ENCODE data around the gene ERFL.
"Not testable (repeated sequence)": the region's sequence is repeated elsewhere in the genome, so short reads cannot be mapped to it uniquely, and the experiment has no call there.

The ERFL gene

DNA sequence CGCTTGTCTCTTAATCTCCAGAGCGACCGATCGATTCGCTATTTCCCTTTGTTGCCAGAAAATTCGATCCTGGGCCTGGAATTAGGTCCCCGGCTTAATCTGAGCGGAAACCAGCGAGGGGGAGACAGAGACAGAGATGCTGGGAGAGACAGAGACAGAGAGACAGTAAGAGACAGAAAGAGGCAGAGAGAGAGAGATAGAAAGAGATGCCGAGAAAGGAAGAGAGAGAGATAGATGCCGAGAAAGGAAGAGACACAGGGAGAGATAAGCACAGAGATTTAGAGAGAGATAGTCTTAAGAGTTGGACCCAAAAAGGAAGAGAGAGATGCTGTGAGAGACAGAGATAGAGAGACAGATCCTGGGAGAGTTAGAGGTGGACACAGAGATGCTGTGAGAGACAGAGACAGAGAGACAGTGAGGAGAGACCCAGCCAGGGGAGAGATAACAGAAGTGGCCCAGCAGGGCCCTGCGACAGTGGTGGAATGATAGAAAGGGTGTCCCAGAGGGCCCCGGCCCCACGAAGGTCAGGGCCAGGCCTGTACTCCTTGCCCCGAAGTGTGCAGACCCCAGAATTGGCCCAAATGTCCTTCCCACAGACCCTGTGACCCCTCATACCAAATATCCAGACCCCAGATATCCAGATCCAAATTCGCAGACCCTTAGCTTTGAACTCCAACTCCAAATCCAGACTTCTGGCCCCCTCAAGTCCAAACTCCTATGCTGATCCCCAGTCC, 1.3 kb downstream of the ERFL start:
- no peak for DNase-seq (ENCODE audit: low spot score)

DNA sequence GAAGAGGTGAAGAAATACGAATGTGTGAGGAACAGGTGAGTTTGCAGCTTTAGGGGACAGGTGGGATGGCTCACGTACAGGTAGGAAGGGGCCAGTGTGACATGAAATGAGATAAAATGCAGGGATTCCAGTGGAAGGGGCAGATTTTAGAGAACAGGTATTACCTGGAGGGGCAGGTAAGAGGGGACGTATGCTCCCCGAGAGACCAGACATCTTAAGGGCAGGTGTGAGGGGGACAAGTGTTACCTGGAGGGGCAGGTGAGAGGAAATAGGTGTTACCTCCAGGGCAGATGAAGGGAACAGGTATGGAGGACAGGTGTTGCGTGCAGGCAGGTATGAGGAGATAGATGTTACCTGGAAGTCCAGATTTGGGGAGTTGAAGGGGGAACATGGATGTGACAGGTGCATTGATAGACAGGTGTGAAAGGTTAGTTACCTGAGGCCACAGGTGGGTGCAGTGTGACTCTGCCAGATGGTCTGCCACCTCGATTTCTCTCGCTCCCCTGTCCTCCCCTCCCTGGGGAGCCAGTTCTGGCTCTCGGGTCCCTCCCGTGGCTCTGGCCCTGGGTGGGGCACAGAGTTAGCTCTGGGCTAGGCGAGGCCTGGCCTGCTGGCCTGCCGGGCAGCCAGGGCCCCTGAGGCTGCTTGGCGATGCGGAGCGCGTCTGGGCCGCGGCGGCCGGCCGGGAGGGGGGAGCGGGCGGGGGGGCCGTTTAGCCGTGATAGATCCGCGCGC, 2.1 kb downstream of the ERFL start:
- DNase-seq (ENCODE audit: low spot score): no peak

DNA sequence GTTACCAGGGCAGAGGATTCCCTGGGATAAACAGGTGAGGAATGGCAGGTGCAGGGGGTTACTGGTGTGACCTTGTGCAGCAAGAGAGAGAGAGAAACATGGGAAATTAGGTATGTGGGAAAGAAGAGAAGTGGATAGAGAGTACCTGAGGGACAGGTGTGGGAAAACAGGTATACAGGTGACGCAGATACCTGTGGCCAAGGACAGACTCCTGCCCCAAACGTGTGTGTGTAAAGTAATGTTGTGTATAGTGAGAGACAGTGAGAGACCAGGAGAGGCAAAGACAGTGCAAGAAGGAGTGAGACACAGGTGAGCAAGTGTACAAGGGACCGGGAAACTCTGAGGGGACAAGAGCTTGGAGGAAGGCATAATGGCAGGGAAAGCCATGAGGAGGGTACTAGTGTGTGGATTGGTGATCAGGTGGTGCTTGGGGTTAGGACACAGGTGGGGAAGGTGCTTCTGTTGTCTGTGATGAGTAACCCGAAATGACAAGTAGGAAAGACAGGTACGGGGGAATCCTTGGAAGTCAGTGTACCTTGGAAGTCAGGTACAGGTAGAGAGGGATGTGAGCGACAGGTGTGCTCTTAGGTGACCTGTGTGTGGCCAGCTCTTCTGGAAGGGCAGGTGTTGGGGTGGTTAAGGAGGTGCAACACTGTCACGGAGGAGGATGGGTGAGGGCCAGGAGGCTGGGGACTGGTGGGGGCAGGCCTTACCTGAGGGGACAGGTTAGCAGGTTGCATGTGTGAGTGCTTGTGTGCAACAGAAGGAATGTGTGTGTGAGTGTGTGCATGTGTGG, 2.8 kb downstream of the ERFL start:
- no peak for DNase-seq (ENCODE audit: low spot score)

DNA sequence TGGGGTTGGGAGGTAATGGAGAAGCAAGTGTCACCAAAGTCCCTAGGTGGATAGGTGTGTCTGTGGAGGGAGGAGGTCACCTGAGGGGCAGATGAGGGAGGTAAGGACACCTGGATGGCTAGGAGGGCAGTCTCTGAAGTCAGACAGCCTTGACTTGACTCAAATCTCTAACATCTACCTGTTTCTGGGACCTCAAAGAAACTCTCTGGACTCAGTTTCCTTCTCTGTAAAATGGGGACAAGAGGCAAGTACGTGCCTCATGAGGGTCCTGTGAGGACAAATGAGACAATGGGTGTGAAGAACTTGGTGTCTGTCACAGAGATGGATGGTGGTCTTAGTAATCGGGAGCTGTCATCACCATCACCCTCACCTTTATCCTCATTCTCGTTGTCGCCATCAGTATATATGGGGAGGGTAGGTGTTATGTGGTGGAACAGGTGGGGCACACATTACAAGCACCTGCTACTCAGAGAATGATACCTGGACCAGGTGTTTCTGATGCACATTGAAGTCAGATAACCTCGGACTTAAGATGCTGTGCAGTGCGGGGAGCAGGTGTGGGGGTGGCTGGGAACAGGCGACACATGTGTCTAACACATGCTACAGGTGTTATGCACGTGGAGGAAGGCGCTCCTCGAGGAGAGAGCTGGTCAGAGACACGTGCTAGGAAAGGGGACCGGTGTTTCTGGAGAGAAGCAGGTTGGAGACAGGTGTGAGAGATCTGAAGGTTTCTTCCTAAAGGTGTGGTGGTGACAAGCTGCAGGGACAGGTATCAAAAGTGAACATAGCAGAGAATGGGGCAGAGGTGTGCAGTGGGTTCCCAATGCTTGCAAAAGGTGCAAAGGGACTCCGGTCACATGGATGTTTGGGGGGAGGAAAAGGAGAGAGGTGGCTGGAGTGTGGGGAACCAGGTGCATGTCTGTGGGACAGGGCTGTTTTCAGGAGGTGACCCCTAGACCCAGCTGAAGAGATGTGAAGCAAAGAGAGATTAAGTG, 3.8 kb downstream of the ERFL start:
- no peak for DNase-seq (ENCODE audit: low spot score)

DNA sequence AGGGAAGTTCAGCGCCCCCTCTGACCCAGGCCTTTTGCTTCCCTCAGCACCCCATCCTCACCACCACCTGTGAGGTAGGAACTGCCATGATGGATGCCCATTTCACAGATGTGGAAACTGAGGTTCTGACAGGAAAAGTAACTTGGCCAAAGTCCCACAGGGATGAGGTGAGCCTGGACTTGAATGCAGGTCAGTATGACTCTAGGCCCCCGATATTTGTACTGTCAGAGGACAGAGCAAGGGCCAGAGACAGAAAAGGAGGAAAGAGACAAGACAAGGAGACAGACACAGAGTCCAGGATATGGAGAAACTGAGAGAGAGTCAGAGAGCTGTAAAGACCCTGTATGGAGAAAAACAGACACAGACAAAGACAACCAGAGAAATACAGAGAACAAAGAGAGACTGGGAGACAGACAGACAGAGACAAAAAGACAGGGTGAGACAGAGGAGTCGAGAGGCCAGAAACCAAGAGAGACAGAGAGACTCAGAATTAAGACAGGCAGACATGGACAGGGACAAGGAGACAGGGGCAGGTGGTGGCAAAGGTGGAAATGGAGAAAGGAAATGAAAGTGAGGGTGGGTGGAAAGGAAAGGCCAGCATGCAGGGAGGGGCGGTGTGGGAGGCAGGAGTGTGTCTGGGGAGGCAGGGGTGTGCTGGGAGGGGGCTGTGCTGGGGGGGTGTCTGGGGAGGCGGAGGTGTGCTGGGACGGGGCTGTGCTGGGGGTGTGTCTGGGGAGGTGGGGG, 5.0 kb downstream of the ERFL start:
- DNase-seq (ENCODE audit: low spot score): no peak

DNA sequence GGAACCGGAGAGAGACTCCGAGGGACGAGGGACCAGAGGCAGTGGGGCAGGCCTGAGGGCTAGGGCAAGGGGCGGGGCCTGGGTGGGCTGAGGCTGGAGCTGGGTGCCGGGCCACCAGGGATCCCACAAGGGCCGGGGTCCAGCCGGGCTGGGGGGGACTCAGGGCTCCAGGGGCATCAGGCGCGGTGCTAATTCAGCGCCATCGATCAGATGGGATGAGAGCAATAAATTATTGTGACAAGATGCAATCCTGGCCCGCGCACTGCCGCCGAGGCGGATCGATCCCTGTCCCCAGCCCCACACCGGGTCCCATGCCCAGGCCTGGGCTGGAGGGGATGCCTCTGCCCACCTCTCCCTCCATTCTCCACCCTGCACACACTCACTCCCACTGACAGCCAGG, 5.7 kb downstream of the ERFL start:
- DNase-seq (ENCODE audit: low spot score): no peak

DNA sequence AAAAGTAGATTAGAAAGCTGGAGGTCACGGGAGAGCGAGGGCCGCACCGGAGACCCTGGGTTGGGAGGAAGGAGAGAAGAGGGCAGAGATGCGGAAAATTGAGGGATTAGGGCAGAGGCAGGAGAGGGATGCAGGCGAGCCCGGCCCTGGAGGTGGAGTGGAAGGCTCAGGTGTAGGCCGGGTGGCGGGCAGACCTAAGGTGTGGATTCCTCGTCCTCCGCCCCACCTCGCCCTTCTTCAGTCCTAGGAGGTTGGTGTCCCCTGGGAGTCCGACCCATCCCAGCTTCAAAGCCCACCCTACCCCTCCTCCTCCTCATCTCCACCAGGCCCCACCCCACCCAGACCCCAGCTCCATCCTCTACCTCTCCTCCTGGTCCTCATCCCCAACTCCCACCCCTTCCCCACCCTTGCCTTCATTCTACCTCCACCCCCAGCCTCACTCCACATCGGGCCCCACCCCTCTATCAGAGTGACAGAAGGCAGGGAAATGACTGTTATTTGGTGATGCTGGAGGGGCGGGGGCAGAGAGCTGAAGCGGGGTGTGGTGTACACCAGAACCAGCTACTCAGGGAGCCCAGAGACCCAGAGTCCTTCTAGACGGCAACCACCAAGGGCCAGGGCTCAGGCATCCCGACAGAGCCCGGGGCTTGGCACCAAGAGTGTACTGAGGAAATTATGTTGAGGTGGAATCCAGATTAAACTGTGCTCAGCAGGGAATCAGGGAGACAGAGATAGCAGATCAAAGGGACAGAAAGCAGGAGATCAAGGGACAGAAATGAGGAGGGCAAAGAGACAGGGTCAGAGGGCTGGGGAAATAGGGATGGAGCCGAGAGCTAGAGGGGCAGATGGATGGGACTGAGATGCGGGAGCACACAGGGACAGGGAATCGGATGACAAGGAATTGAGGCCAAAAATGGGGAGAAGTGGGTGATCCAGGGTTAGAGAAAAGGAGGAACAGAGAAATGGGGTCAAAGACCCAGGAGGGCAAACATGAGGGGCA, 6.4 kb downstream of the ERFL start:
- DNase-seq (ENCODE audit: low spot score): no peak

DNA sequence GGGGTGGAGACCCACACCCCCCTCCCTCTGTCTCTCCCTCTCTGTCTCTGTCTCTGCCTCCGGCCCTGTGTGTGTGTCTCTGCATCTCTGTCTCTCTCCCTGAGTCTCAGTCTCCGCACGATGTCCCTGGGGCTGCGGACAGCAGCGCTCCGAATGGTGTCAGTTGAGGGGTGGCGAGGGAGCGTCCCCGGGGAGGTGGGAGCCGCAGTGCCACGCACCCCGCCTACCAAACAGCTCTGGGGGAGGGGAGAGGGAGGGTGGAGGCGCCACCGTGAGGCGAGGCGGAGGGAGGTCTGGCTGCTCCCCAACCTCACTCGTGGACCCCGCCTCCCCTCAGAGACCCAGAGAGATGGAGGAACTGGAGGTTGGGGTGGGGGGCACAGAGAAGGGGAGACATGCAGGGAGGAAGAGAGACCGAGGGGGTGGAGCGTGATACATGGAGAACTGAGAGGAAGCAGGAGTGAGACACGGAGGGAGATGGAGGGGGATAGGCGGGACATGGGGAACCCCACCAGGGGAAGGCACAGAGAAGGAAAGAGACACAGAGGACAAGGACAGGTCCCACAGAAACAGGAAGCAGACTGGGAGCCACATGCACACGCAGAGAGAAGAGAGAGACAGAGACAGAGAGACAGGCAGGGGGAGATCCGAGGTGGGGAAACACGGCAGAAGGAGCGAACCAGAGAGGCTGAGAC, 7.2 kb downstream of the ERFL start:
- no peak for DNase-seq (ENCODE audit: low spot score)

DNA sequence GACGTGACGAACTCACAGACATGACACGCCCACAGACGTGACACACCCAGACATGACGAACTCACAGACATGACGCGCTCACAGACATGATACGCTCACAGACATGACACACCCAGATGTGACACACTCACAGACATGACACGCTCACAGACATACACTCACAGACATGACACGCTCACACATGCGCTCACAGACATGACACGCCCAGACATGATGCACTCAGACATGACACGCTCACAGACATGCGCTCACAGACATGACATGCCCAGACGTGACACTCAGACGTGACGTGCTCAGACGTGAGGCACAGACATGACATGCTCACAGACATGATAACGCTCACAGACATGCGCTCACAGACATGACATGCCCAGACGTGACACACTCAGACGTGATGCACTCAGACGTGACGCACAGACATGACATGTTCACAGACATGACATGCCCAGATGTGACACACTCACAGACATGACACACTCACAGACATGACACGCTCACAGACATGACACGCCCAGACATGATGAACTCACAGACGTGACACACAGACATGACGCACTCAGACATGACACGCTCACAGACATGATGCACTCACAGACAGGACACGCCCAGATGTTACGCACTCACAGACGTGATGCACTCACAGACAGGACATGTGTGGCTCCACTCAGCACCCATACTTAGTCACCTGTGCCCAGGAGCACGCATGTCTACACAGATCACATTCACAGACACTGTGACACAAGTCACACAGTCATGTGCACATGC, 8.1 kb downstream of the ERFL start:
- DNase-seq (ENCODE audit: low spot score): no peak

DNA sequence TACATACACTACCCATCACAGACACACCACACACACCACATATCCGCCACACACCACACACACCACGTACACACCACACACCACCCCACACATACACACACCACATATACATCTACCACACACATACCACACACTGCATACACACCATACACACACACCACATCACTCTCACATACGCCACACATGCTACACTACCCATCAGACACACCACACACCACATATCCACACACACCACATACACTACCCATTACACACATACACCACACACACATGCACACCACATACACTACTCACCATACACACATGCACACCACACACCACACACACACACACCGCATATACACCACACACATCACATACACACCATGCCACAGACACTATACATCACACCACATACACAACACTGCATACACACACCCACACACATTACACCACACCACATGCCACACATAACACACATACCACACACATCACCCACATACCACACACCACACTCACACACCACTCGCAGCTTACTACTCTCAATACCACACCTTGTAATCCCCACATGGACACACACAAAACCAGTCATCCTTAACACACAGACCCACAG, 9.5 kb downstream of the ERFL start:
- DNase-seq (ENCODE audit: low spot score): no peak

DNA sequence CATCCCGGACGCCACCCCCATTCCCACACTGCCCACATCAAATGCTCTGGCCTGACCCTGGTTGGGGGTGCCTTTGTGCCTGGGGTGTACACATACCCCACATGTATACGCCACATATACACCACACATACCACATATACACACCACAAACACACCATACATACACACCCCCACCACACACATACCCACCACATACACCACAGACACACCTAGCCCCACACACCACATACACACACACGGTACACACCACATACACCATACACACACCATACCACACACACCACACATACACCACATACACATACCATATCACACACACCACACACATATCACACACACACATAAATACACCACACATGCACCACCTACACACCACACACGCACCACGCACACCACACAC, 10.2 kb downstream of the ERFL start:
- no peak for DNase-seq (ENCODE audit: low spot score)

DNA sequence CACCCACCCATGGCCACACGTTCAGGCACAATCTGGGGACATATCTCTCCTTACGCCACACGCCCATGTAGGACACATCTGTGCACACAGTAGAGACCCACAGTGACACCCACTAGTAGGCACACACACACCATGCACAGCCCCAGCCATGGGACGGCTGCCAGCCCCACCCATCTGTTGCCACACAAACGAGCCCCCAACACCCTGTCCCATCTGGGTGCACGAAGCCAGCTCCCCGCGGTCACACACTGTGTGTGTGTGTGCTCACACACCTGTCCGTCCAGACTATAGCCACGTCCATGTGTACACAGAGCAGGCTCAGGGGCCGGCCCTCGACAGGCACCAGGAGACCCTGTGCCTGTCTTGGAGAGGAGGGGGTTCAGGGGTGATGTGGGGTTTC, 10.6 kb downstream of the ERFL start:
- no peak for DNase-seq (ENCODE audit: low spot score)

DNA sequence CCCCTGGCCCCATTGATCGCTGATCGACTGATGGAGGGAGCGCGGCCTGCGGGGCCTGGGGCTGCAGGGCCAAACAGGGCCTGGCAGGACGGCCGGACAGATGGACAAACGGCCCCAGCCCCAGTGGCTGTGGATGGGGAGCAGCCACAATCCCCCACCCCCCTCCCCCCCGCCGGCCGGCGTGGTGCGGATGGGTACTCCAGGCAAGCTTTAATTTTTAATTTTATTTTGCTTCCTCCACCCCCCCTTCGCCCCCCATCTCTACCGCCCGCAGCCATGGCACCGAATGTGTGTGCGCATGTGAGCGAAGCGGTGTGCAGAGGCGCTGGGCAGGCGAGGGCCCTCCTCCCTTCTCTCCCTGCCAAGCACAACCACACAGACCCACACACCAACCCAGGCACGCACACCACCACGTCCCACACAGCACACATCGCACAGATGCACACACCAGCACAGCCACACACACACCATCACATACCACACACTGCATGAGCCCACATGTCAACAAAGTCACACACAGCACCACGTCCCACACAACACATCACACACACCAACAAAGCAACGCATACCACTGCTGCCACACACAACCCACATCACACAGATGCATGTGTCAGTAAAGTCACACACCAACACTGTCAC, 12.4 kb downstream of the ERFL start:
- no peak for DNase-seq (ENCODE audit: low spot score)

DNA sequence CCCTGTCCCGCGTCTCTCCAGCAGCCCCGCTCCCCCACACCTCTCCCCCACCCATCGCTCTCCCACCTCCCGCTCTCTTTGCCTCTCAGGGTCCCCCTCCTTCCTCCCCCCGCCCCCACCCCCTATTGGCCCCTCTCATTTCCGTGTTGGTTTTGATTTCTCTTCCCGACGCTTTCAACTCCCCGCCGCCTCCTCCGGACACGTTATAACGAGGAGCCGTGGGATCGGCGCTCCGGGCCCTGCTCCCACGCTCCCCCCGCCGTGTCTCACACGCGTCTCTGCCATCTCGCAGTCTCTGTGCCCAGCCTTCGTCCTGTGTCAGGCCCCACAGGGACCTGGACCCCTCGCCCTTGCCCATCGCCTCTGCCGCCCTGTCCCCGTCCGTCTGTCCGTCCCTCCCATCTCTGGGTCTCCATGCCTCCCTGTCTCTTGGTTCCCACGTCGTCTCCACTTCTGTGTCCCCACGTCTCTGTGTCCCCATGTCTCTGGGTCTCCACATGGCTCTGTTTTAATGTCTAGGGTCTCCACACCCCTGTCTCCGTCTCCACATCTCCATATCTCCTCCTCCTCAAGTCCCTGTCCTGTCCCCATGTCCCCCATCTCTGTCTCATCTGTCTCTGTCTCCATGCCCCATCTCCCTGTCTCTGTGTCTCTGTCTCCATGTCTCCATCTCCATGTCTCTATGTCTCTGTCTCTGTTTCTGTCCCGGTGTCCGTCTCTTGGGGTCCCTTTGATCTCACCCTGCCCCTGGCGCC, 13.1 kb downstream of the ERFL start:
- DNase-seq (ENCODE audit: low spot score): no peak

DNA sequence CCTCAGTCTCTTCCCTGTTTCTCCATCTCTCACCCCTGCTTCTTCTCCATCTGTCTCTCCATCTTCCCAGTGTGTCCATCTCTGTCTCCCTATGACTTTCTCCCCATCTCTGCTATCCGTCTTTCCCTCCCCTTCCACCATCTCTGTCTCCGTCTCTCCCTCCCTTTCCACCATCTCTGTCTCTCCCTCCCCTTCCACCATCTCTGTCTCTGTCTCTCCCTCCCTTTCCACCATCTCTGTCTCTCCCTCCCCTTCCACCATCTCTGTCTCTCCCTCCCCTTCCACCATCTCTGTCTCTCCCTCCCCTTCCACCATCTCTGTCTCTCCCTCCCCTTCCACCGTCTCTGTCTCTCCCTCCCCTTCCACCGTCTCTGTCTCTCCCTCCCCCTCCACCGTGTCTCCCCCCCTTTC, 13.8 kb downstream of the ERFL start:
- DNase-seq (ENCODE audit: low spot score): not testable (repeated sequence)

DNA sequence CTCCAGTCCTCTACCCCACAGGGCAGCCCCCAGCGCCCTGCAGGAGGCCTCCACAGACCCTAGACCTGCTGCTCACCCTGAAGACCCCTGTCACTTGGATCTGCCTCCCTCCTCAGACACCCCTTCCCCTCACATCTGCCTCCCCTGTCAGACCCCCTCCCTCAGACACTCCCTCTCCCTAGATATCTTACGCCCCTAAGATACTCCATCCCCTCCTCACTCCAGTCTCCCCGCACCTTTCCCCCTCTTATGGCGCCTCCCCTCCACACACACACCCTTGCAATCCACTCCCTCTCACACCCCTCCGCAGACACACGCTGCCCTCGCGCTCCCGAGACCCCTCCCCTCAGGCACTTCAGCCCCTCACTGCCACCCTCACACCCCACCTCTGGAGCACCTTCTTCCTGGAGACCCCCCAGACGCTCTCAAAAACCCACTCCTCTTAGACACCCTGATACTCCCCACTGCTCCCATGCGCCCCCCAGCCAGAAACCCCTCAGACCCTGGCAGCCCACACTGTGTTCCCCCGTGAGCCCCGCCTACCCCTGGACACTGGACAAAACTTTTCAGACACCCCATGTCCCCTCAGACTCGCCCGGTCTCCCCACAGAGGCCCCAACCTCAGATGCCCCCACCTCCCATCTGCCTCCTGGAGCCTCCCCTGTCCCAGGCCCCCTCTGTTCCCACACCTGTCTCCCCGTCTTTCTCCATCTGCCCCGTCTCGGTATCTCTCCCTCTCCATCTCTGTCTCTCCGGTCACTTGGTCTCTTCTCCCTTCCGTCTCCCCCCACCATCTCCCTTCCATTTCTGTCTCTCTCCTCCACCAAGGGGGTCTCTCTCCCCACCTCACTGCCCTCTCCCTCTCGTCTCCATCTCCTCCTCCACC, 14.5 kb downstream of the ERFL start:
- no peak for DNase-seq (ENCODE audit: low spot score)
